VCaP (cell line): ENCODE results near the gene PIAS2.

Experiments used
- H3K27ac ChIP-seq: fragments of 450-650 bp; 2 replicates; pipeline ENCODE4 v1.5.1; 2017
- TF ChIP-seq, protein P1 (sequence below): fragments of 450-650 bp; conservative IDR thresholded peaks from 2 replicates; pipeline ENCODE4 v1.5.1; 2017; ENCODE audit warnings: mild to moderate bottlenecking, moderate library complexity

Gene PIAS2

DNA sequence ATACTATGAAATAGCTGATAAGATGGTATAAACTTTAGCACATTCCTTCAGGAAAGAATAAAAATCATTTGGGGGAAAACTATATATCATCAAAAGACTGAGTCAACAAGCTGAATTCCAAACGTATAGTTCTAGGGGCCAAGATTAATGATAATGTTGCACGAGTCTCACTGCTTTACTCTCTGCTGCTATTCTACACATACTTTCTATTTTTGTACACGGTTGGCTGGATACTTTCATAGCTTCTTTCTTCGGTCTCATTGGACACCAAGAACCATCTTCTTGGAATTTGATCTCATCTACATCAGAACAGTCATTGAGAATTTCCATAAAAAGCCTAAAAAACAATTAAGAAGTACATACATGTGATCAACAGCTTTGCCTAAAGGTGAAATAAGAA, 87.8 kb downstream of the PIAS2 start:
- TF ChIP-seq, protein P1, sequence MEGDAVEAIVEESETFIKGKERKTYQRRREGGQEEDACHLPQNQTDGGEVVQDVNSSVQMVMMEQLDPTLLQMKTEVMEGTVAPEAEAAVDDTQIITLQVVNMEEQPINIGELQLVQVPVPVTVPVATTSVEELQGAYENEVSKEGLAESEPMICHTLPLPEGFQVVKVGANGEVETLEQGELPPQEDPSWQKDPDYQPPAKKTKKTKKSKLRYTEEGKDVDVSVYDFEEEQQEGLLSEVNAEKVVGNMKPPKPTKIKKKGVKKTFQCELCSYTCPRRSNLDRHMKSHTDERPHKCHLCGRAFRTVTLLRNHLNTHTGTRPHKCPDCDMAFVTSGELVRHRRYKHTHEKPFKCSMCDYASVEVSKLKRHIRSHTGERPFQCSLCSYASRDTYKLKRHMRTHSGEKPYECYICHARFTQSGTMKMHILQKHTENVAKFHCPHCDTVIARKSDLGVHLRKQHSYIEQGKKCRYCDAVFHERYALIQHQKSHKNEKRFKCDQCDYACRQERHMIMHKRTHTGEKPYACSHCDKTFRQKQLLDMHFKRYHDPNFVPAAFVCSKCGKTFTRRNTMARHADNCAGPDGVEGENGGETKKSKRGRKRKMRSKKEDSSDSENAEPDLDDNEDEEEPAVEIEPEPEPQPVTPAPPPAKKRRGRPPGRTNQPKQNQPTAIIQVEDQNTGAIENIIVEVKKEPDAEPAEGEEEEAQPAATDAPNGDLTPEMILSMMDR: no peak
- H3K27ac ChIP-seq: no peak overlapping the region

DNA sequence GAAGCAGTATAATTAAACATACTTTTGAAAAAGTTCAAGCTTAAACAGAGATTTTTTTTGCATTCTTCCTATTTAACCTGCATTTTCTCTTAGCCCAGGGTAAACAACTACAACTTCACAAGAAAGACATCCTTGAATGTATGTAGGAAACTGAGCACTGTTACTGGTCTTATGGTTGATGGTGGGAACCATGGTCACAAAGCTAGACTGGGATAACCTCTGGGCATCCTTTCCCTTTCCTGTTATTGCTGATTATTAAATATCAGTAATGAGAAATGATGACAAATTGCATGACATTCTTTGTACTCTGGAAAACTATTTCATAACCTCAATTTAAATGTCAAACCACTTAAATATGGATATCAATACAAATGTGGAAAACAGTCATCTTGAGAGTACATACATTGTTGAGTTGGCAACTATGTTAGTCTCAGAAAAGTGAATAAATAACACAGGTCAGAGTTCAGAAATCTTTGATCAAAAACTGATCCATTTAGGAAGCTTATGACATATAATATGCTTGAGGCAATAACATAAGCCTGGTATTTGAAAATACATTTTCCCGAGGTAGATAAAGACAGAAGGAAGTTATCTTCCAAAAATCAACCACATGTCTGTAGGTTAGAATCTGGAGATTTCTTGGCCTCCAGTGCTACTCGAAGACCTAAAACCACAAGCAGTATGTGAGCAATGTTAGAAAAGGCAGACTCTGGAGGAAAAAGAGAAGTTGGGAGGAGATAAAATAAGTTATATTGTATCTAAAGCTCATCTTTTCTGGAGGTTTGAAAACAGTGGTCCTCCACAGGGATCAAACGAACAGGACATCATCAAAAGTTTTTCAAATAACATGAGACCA, 95.2 kb downstream of the PIAS2 start:
- H3K27ac ChIP-seq: no peak overlapping the region
- TF ChIP-seq, protein P1: no peak

DNA sequence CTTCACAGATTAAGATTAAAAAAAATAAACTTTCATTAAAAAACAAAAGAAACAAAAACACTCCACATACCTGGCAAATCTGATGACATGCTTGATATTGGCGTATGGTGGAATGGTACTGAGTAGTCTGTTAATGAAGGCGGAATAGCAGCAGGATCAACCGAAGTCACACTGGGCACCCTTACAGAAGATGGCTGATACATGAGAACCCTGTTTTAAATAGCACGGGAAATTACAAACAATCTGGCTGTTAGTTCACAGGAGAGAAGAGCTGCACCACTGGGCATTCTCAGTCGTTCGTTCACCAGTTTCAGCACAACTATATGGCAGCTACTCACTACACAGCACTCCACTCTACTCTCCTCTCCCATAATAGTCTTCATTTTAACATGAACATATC, 96.4 kb downstream of the PIAS2 start:
- TF ChIP-seq, protein P1: no peak
- no peak overlapping the region for H3K27ac ChIP-seq

DNA sequence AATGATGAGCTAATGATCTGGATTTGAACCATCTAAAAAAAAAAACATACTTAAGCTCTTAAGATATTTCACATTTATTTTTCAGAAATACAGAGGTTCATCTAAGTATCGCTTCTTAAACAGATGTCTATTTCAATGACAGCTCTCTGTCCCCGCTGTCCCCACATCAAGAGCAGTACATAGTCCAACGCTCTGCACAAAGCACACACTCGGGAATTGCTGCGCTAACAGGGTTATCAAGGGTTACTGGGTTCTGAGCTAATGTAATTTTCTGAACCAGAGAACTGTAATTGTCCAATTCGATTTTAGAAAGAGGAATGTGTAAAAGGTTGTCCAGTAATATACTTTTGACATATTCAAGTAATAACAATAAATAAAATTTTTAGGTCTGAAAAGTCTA, 101.6 kb downstream of the PIAS2 start:
- no peak overlapping the region for H3K27ac ChIP-seq
- TF ChIP-seq, protein P1: no peak

DNA sequence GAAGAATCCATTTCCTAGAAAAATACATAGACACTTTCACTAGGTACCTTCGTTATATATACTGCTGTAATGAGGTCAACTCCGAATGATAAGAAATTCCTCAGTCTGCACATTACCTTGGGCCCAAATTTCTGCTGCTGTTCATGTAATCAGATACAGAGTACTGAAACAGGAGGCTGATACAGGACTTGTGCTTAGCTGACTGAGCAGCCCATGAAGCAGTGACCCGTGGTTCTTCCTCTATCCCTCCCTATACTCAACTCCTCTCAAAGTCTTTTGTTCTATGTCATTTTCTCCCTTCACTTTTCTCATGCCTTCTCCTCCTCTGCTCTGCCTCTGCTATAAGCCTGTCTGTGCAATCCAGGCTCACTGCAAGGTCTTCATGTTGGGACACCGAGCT, 102.9 kb downstream of the PIAS2 start:
- H3K27ac ChIP-seq: no peak overlapping the region
- TF ChIP-seq, protein P1: no peak

DNA sequence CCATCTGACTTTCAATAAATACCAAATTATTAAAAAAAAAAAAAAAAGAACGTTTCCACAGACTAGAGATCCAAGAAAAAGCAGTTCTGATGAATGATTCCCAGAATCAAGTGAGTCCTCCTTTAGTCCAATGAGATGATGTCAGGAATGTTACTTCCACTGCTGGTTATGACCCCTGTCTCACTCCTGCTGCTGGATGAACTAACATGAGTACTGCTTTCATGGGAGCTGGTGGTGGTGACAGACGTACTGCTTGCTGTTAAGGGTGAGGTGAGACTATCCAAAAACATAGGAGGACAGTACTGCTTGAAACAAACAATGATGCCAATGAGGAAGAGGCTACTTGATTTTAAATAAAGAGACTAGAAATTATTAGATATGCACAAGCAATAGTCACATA, 105.0 kb downstream of the PIAS2 start:
- TF ChIP-seq, protein P1: no peak
- H3K27ac ChIP-seq: no peak overlapping the region

DNA sequence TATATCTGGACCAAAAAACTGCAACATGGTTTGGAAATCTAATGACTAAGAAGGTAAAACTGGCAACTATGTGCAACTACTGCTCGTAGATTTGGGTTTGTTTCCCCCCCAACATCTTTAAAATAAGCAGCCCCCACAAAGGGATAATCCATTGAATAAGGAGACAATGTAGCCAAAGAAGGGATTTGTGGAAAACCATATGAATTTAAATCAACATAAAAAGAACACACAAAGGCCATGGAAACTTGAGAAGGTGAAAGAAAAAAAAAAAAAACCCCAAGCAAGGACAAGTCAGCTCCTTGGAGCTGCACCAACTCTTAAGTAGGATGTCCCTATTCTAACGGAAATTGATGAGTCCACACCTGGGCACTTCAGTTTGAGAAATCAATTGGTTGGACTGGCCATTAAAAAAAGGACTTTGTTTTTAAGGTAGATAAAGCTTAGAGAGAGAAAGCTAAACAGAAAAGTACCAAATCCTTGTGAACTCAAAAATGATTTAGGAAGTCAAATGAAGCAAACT, 106.8 kb downstream of the PIAS2 start:
- no peak overlapping the region for H3K27ac ChIP-seq

More for the DNA sequence above, 106.8 kb downstream of the PIAS2 start:
- TF ChIP-seq, protein P1: no peak
